ENCODE data around the gene TUBB4A.
"Not testable (repeated sequence)": the region's sequence is repeated elsewhere in the genome, so short reads cannot be mapped to it uniquely, and the experiment has no call there.

Gene TUBB4A

DNA sequence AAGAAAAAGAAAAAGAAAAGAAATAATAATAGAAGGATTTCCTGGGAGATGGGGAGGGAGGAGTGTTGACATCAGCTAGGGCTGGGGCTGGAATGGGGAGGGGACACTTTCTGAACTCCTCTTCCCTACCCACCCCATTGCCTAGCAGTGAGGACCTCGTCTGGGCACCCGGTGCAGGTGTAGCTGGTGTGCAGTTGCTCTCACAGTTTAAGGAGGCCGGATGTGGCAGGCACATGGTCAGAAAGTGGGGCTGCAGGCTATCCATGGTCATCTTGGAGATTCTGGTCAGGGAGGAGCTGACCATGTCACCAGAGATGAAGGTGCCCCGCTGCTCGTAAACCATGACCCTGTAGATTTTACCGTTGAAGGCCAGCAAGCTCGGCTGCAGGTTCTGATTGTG, 8.5 kb upstream of the TUBB4A start:
- Histone ChIP-seq H3K4me1 (ENCODE audit: low read length) (no peaks in the 10 kb centered on the region), H3K27ac (ENCODE audit: low read length) (no peak overlapping the region), H3K9ac (ENCODE audit: low read length) (no peak overlapping the region), H3K4me3 (ENCODE audit: low read length) (no peak overlapping the region), H3K27me3 (ENCODE audit: low read depth, low read length) (no peaks in the 10 kb centered on the region), H4K20me1 (ENCODE audit: insufficient read depth, low read length) (no peaks in the 10 kb centered on the region), H2AFZ (ENCODE audit: low read depth, low read length) (no peak overlapping the region), H3K79me2 (ENCODE audit: low read length) (no peaks in the 10 kb centered on the region), H3K36me3 (replicated peaks; ENCODE audit: low read depth, low read length) (no peaks in the 10 kb centered on the region), H3K9me3 (ENCODE audit: insufficient read depth, low read length) (no peaks in the 10 kb centered on the region), H3K4me2 (ENCODE audit: low read length) (no peak overlapping the region)
- no peak for TF ChIP-seq EZH2phosphoT487 (IDR thresholded peaks at IDR 0.05; ENCODE audit: low read depth)
- TF ChIP-seq, protein P1, sequence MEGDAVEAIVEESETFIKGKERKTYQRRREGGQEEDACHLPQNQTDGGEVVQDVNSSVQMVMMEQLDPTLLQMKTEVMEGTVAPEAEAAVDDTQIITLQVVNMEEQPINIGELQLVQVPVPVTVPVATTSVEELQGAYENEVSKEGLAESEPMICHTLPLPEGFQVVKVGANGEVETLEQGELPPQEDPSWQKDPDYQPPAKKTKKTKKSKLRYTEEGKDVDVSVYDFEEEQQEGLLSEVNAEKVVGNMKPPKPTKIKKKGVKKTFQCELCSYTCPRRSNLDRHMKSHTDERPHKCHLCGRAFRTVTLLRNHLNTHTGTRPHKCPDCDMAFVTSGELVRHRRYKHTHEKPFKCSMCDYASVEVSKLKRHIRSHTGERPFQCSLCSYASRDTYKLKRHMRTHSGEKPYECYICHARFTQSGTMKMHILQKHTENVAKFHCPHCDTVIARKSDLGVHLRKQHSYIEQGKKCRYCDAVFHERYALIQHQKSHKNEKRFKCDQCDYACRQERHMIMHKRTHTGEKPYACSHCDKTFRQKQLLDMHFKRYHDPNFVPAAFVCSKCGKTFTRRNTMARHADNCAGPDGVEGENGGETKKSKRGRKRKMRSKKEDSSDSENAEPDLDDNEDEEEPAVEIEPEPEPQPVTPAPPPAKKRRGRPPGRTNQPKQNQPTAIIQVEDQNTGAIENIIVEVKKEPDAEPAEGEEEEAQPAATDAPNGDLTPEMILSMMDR (IDR thresholded peaks at IDR 0.05; ENCODE audit: low read depth, low read length), result no peak

GRCh38 chr19:6509118-6509971, 7.2 kb upstream of the TUBB4A start:
- H3K4me2 ChIP-seq (ENCODE audit: low read length), result no peak overlapping the region
- no peak overlapping the region for H2AFZ ChIP-seq (ENCODE audit: low read depth, low read length)
- no peak overlapping the region for H3K4me3 ChIP-seq (ENCODE audit: low read length)
- TF ChIP-seq, protein P1 (IDR thresholded peaks at IDR 0.05; ENCODE audit: low read depth, low read length), result no peak
- TF ChIP-seq EZH2phosphoT487 (IDR thresholded peaks at IDR 0.05; ENCODE audit: low read depth), result no peak
- no peaks in the 10 kb centered on the region for H4K20me1 ChIP-seq (ENCODE audit: insufficient read depth, low read length)
- no peaks in the 10 kb centered on the region for H3K36me3 ChIP-seq (replicated peaks; ENCODE audit: low read depth, low read length)
- no peaks in the 10 kb centered on the region for H3K27me3 ChIP-seq (ENCODE audit: low read depth, low read length)
- peaks cover 7% of the 10 kb centered on the region; the same call in 1 of the 2 replicates for H3K4me1 ChIP-seq (ENCODE audit: low read length)
- H3K9ac ChIP-seq (ENCODE audit: low read length), result no peak overlapping the region
- H3K27ac ChIP-seq (ENCODE audit: low read length), result no peak overlapping the region
- H3K79me2 ChIP-seq (ENCODE audit: low read length), result no peaks in the 10 kb centered on the region
- no peaks in the 10 kb centered on the region for H3K9me3 ChIP-seq (ENCODE audit: insufficient read depth, low read length)

- H4K20me1 ChIP-seq (ENCODE audit: insufficient read depth, low read length); H3K27me3 ChIP-seq (ENCODE audit: low read depth, low read length); H3K9me3 ChIP-seq (ENCODE audit: insufficient read depth, low read length); H2AFZ ChIP-seq (ENCODE audit: low read depth, low read length); H3K4me3 ChIP-seq (ENCODE audit: low read length); H3K79me2 ChIP-seq (ENCODE audit: low read length); H3K9ac ChIP-seq (ENCODE audit: low read length); H3K27ac ChIP-seq (ENCODE audit: low read length); H3K36me3 ChIP-seq (replicated peaks; ENCODE audit: low read depth, low read length); H3K4me2 ChIP-seq (ENCODE audit: low read length): not testable (repeated sequence)
- H3K4me1 ChIP-seq (ENCODE audit: low read length), result peaks cover 15% of the 10 kb centered on the region
Observed at GRCh38 chr19:6508028-6508771, 6.1 kb upstream of the TUBB4A start.

DNA sequence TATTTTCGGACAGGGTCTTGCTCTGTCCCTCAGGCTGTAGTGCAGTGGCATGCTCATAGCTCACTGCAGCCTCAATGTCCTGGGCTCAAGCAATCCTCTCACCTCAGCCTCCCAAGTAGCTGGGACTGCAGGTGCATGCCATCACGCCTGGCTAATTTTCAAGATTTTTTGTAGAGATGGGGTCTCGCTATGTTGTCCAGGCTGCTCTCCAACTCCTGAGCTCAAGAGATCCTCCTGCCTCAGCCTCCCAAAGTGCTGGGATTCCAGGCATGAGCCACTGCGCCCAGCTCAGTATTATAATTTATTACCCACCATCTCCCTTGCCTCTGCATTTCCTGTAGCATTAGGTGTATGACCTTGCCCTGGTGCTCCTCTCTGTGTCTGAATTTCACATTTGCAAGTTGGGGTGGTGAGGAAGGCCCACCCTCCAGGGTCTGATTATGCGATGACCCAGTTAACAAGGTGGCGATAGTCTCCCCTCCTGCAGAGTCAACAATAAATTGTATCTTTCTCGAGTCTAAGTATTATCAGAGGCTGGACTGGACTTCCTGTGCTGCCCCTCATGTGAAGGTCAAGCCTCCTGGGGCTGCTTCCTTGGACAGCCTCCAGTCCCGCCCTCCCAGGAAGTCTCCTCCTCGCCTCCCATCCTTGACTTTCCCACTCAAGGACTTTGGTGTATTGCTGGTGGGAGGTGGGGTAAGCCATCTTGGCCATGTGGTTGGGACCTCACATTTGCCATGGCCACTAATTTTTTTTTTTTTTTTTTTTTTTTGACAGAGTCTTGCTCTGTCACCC, 1.5 kb upstream of the TUBB4A start:
- Histone ChIP-seq H3K4me2 (ENCODE audit: low read length) (peak overlapping the region; percentile 98; the same call in 1 of the 2 replicates), H2AFZ (ENCODE audit: low read depth, low read length) (no peak overlapping the region), H3K9me3 (ENCODE audit: insufficient read depth, low read length) (no peaks in the 10 kb centered on the region), H3K4me1 (ENCODE audit: low read length) (peaks cover 31% of the 10 kb centered on the region), H3K27me3 (ENCODE audit: low read depth, low read length) (no peaks in the 10 kb centered on the region), H3K79me2 (ENCODE audit: low read length) (no peaks in the 10 kb centered on the region), H3K4me3 (ENCODE audit: low read length) (no peak overlapping the region), H3K9ac (ENCODE audit: low read length) (no peak overlapping the region), H4K20me1 (ENCODE audit: insufficient read depth, low read length) (no peaks in the 10 kb centered on the region), H3K36me3 (replicated peaks; ENCODE audit: low read depth, low read length) (peaks cover 19% of the 10 kb centered on the region), H3K27ac (ENCODE audit: low read length) (no peak overlapping the region)
- no peak for TF ChIP-seq EZH2phosphoT487 (IDR thresholded peaks at IDR 0.05; ENCODE audit: low read depth)
- TF ChIP-seq, protein P1 (IDR thresholded peaks at IDR 0.05; ENCODE audit: low read depth, low read length), result no peak
